ENCODE measurements around the gene EFNA5.

DNA sequence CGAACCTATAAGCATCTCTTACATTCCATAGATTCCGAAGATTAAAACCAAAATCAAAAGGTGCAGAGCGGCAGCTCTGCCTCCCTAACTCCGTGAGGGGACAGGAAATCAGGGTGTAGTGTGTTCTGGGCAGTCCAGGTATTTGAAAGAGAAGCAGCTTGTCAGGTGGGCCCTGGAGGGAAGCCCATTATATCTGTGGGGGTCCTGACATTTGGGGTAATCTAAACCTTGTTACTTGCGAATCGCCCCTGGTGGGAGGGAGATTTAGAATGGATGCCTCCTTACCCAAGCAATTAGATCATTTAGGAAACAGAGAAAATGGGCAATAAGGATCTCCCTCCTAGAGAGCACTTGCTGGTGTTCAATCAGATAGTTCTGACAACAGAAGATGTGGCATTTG, 126.9 kb downstream of the EFNA5 start:
- TF ChIP-seq, protein P1, sequence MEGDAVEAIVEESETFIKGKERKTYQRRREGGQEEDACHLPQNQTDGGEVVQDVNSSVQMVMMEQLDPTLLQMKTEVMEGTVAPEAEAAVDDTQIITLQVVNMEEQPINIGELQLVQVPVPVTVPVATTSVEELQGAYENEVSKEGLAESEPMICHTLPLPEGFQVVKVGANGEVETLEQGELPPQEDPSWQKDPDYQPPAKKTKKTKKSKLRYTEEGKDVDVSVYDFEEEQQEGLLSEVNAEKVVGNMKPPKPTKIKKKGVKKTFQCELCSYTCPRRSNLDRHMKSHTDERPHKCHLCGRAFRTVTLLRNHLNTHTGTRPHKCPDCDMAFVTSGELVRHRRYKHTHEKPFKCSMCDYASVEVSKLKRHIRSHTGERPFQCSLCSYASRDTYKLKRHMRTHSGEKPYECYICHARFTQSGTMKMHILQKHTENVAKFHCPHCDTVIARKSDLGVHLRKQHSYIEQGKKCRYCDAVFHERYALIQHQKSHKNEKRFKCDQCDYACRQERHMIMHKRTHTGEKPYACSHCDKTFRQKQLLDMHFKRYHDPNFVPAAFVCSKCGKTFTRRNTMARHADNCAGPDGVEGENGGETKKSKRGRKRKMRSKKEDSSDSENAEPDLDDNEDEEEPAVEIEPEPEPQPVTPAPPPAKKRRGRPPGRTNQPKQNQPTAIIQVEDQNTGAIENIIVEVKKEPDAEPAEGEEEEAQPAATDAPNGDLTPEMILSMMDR (IDR thresholded peaks at IDR 0.05) = no peak
- no peak for TF ChIP-seq ZFX (IDR thresholded peaks at IDR 0.05; ENCODE audit: borderline replicate concordance)

Data from 22Rv1 (cell line).